B cell (primary cell): Measurements from ENCODE around the gene KISS1R.

Experiments used
- CTCF ChIP-seq: fragments of 200-600 bp; IDR thresholded peaks from one replicate; pipeline ENCODE4 v1.8.0; 2022; ENCODE audit warnings: antibody characterized with exemption, mild to moderate bottlenecking
- EZH2 ChIP-seq: IDR thresholded peaks from 2 replicates; pipeline ENCODE4 v1.6.1; 2012; ENCODE audit warnings: borderline replicate concordance, low read depth, mild to moderate bottlenecking, moderate library complexity, low read length; ENCODE audit not compliant: insufficient read depth, poor library complexity, severe bottlenecking

GRCh38 chr19:954672-955494 is 37.8 kb downstream of the KISS1R start:
- TF ChIP-seq CTCF, result no peak
- TF ChIP-seq EZH2, result no peak
